ENCODE measurements around the gene PRPF18. TPM values are rescaled to one million over a fixed set of nuclear protein-coding genes. Genes with fewer than 3 reads are reported as not detected.

PRPF18 gene
- total RNA-seq, 1 experiment from 2014 or later = 18.9 TPM

DNA sequence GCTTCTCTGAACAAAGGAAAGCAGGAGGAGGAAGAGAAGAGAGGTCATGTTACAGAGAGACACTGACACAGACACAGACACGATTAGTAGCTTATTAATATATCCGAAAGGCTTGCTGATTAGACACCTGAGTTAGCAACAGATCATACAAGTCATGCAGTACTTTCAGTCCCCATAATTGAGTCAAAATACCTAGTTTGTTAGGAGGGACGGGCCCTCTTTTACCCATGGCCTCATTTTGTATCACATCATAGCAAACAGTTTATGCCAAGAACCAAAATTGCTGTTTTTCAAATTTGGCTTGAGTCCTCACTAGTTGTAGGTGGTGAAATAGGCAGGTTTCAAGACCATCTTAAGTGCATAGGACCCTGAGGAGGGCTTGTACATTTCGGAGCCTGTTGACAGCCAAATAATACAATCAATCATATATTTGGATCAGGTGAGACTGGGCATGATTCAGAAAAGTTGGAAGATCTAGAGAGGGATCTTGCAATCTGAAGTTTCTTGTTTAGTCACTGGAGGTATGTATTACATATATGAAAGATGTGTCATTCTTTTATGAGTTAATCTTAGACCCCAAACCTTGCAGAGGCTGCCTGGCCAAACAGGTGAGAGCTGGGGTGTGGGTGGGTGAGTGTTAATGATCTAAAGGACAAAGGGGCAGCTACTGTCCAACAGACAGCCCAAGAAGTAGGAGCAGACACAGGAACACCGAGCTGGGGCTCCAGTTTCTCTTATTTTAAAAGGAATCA lies 65.4 kb downstream of the PRPF18 start:
- Histone ChIP-seq H3K4me3 (no peak overlapping the region), H3K79me2 (ENCODE audit: low read depth) (no peaks in the 10 kb centered on the region), H3K4me2 (no peak overlapping the region), H3K9me2 (ENCODE audit: insufficient read depth) (no peaks in the 10 kb centered on the region), H3F3A (ENCODE audit: insufficient read depth, low read depth) (no peaks in the 10 kb centered on the region), H4K20me1 (ENCODE audit: insufficient read depth) (no peaks in the 10 kb centered on the region; the same call in 1 of the 2 replicates), H3K4me1 (replicated peaks; ENCODE audit: insufficient read depth) (no peaks in the 10 kb centered on the region), H2AFZ (no peak overlapping the region), H3K27me3 (ENCODE audit: insufficient read depth, low read depth) (no peaks in the 10 kb centered on the region), H3K9me3 (ENCODE audit: insufficient read depth, low read depth) (no peaks in the 10 kb centered on the region), H3K27ac (no peak overlapping the region), H3K36me3 (ENCODE audit: low read depth) (peaks cover 5% of the 10 kb centered on the region; the same call in 1 of the 2 replicates)
- intact Hi-C loops (cut with micrococcal nuclease; ENCODE audit: unreplicated experiment) = no loop called here
- BruUV-seq (replicated peaks) = no TSS peak
- POLR2A ChIA-PET (ENCODE audit: unreplicated experiment) = no interaction called here
- CTCF ChIA-PET = no interaction called here
- TF ChIP-seq EZH2 (IDR thresholded peaks at IDR 0.05; ENCODE audit: low read depth) = no peak
- TF ChIP-seq, protein P1, sequence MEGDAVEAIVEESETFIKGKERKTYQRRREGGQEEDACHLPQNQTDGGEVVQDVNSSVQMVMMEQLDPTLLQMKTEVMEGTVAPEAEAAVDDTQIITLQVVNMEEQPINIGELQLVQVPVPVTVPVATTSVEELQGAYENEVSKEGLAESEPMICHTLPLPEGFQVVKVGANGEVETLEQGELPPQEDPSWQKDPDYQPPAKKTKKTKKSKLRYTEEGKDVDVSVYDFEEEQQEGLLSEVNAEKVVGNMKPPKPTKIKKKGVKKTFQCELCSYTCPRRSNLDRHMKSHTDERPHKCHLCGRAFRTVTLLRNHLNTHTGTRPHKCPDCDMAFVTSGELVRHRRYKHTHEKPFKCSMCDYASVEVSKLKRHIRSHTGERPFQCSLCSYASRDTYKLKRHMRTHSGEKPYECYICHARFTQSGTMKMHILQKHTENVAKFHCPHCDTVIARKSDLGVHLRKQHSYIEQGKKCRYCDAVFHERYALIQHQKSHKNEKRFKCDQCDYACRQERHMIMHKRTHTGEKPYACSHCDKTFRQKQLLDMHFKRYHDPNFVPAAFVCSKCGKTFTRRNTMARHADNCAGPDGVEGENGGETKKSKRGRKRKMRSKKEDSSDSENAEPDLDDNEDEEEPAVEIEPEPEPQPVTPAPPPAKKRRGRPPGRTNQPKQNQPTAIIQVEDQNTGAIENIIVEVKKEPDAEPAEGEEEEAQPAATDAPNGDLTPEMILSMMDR (conservative IDR thresholded peaks at IDR 0.05) = no peak
- DNase-seq = no peak

DNA sequence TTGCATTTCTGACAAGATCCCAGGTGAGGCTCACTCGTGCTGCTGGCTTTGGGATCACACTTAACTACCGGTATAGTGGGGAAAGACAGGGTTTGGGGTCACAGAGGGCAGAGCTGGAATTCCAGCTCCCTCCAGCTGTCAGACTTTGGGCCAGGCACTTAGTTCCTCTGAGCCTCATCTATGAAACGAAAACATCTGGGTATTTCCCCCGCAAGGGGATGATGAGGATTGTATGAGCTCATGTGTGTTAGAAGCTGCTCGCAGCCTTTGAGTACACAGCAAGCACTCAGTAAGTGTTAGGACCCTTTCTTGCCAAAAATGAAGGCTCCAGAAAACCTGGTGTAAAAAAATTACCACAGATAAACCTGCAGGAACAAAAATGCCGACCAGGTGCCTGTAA lies 66.1 kb downstream of the PRPF18 start:
- POLR2A ChIA-PET (ENCODE audit: unreplicated experiment) = no interaction called here

GRCh38 chr10:13654118-13654830 lies 67.5 kb downstream of the PRPF18 start:
- POLR2A ChIA-PET (ENCODE audit: unreplicated experiment) = no interaction called here
- TF ChIP-seq, protein P1 (conservative IDR thresholded peaks at IDR 0.05) = no peak
- no peak for TF ChIP-seq EZH2 (IDR thresholded peaks at IDR 0.05; ENCODE audit: low read depth)
- no peak overlapping the region for H3K4me3 ChIP-seq
- no peaks in the 10 kb centered on the region for H3K4me1 ChIP-seq (replicated peaks; ENCODE audit: insufficient read depth)
- no peak overlapping the region for H2AFZ ChIP-seq
- BruUV-seq (replicated peaks) = no TSS peak
- CTCF ChIA-PET = no interaction called here
- H3K27ac ChIP-seq = no peak overlapping the region
- no peak for DNase-seq
- no peaks in the 10 kb centered on the region for H3K9me2 ChIP-seq (ENCODE audit: insufficient read depth)
- no peaks in the 10 kb centered on the region; the same call in 1 of the 2 replicates for H4K20me1 ChIP-seq (ENCODE audit: insufficient read depth)
- no peaks in the 10 kb centered on the region for H3K36me3 ChIP-seq (ENCODE audit: low read depth)
- H3K4me2 ChIP-seq = no peak overlapping the region
- no peaks in the 10 kb centered on the region for H3K27me3 ChIP-seq (ENCODE audit: insufficient read depth, low read depth)
- intact Hi-C loops (cut with micrococcal nuclease; ENCODE audit: unreplicated experiment) = no loop called here
- no peaks in the 10 kb centered on the region for H3F3A ChIP-seq (ENCODE audit: insufficient read depth, low read depth)
- H3K9me3 ChIP-seq (ENCODE audit: insufficient read depth, low read depth) = no peaks in the 10 kb centered on the region
- no peaks in the 10 kb centered on the region for H3K79me2 ChIP-seq (ENCODE audit: low read depth)

More for the DNA sequence above, 66.1 kb downstream of the PRPF18 start:
- intact Hi-C loops (cut with micrococcal nuclease; ENCODE audit: unreplicated experiment) = no loop called here
- peaks cover 5% of the 10 kb centered on the region; the same call in 1 of the 2 replicates for H3K36me3 ChIP-seq (ENCODE audit: low read depth)
- TF ChIP-seq, protein P1 (conservative IDR thresholded peaks at IDR 0.05) = no peak
- TF ChIP-seq EZH2 (IDR thresholded peaks at IDR 0.05; ENCODE audit: low read depth) = no peak
- BruUV-seq (replicated peaks) = no TSS peak
- H3K27ac ChIP-seq = no peak overlapping the region
- no peak overlapping the region for H3K4me3 ChIP-seq
- H3K79me2 ChIP-seq (ENCODE audit: low read depth) = no peaks in the 10 kb centered on the region
- no peaks in the 10 kb centered on the region for H3K9me2 ChIP-seq (ENCODE audit: insufficient read depth)
- no peak overlapping the region for H2AFZ ChIP-seq
- no peaks in the 10 kb centered on the region; the same call in 1 of the 2 replicates for H4K20me1 ChIP-seq (ENCODE audit: insufficient read depth)
- no peak overlapping the region for H3K4me2 ChIP-seq
- H3K9me3 ChIP-seq (ENCODE audit: insufficient read depth, low read depth) = no peaks in the 10 kb centered on the region
- no peak for DNase-seq
- no peaks in the 10 kb centered on the region for H3K4me1 ChIP-seq (replicated peaks; ENCODE audit: insufficient read depth)
- CTCF ChIA-PET = no interaction called here
- H3F3A ChIP-seq (ENCODE audit: insufficient read depth, low read depth) = no peaks in the 10 kb centered on the region
- no peaks in the 10 kb centered on the region for H3K27me3 ChIP-seq (ENCODE audit: insufficient read depth, low read depth)

Measured in PC-9 (cell line).